OCI-M2 (cell line): ENCODE measurements around the gene NOL12.

Source experiments
- DNase-seq: peaks from one replicate; lab custom pipeline; 2025; ENCODE audit not compliant: unreplicated experiment; lab: John Stamatoyannopoulos, UW

The NOL12 gene

DNA sequence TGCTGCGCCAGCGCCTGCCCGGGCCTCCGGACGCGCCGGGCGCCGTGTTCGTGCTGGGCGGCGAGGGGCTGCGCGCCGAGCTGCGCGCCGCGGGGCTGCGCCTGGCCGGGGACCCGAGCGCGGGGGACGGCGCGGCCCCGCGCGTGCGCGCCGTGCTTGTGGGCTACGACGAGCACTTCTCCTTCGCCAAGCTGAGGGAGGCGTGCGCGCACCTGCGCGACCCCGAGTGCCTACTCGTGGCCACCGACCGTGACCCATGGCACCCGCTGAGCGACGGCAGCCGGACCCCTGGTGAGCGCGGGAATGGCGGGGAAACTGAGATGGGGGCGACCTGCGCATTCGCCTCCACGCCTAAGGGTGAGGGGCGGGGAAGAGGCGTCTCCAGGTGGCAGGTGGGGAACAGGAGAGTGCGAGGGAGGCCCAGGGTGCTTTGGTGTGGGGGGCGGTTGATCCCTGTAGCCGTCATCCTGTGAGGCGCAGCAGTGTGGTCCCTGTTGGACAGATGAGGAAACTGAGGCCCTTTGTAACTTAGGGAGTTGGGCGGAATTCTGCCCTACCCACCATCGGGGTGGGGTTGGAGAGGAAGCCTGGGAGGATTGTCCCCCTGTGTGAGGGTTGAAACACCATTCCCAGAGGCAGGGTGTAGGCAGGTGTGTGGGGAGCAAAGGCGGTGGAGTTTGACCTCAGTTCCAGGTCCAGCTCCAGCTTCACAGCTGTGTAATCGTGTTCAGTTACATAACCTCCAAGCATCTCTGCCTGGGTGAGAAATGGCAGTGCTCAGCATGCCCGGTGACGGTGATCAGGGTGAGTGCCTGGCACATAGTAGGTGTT lies 26.9 kb upstream of the NOL12 start:
- no peak for DNase-seq

DNA sequence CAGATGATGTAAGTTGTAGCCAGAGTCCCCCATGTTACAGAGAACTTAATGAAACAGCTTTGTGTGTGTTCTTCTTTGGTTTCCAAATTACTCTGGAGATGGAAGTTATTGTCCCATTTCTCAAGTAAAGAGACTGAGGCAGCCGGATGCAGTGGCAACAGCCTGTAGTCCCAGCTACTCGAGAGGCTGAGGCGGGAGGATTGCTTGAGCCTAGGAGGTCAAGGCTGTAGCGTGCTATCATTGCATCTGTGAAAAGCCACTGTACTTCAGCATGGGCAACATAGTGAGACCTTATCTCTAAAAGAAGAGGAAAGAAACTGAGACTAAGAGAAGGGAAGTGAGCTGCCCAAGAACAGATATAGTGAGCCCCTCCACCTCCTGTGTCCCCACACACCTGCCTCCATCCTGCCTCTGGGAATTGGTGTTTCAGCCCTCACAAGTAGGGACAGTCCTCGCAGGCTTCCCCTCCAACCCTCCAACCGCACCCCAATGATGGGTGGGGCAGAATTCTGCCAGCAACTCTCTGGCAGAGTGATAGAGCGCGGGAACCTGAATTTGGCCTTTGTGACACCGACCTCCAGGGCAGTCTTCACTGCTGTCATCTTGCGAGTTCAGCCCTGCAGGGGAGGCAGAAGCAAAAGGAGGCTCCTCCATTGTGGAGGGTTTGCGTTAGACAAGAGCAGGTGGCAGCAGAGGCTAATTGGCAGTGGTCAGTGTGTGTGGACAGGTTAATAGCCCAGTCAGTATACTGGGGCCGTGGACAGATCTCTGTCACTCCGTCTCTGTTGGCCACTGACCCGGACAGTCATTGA lies 26.0 kb upstream of the NOL12 start:
- DNase-seq, result no peak

DNA sequence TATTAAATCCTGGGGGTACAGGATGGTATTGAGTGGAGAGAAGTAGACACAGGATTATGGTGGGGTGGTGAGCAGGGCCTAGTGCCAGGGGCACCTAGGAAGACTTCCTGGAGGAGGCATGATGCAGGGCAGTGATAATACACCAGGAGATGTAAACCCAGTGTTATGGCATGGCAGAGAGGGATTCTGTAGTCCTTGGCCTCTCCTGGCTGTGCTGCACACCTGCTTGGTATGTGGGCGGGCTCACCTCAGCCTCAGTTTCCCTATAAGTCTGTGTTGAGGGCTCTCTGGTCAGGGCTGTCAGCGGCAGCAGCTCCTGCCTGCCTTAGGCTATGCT lies 25.5 kb upstream of the NOL12 start:
- no peak for DNase-seq

DNA sequence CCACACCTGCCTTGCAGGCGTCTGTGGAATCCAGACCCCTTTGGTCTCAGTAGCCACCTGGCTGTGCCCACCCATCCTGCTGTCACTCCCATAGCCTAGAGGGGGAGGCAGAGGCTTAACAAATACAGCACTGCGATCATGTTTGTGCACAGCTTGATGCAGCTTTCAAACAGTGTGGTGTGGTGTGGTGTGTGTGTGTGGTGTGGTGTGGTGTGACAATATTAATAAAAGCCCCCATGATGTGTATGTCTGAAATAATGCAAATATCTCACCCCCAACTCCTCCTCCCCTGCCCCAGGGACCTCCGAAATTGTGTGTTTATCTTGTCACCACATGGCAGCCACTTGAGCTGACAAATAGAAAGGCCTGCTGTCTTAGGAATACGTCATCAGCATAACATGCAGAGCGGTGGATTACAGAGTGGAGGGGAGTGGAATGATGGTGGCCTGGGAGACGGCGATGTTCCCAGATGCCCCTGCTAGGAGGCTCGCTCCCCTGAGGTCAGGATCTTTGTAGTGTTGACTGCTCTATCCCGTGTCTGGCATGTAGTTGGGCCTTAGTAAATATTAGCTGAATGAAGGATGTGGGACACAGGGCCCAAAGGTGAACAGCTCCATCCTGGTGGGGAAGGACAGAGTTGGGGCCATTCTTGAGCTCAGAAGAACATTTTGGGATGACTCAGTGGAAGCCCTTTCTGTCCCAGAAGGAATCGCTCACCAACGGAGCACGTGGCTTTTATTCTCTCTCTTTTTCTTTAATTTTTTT lies 24.8 kb upstream of the NOL12 start:
- no peak for DNase-seq

DNA sequence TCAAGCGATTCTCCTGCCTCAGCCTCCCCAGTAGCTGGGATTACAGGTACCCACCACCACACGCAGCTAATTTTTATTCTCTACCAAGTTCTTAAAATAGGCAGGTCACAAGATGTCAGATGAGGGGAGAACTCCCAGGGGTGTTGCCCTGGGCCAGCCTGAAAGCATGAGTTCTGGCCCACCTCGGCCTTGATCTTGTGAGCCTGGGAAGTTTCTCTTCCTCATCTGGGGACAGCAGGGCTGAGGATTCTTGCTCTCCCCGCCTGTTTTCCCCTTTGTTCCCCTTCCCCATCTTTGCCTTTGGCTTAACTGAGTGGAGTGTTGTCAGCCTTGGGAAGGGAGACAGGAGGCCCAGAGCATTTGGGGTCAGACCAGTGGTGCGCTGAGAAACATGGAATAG lies 24.1 kb upstream of the NOL12 start:
- no peak for DNase-seq

DNA sequence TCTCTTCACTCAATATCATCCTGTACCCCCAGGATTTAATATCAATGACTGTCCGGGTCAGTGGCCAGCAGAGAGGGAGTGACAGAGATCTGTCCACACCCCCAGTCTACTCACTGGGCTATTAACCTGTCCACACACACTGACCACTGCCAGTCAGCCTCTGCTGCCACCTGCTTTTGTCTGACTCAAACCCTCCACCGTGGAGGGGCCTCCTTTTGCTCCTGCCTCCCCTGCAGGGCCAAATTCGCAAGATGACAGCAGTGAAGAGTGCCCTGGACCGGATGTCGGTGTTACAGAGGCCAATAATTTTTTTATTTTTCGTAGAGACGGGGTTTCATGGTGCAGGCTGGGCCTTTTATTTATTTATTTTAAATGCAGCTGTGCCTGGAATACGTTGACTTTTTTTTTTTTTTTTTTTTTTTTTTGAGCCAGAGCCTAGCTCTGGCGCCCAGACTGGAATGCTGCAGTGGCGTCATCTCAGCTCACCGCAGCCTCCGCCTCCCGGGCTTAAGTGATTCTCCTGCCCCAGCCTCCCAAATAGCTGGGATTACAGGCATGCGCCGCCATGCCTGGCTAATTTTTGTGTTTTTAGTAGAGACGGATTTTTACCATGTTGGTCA lies 22.5 kb upstream of the NOL12 start:
- no peak for DNase-seq

DNA sequence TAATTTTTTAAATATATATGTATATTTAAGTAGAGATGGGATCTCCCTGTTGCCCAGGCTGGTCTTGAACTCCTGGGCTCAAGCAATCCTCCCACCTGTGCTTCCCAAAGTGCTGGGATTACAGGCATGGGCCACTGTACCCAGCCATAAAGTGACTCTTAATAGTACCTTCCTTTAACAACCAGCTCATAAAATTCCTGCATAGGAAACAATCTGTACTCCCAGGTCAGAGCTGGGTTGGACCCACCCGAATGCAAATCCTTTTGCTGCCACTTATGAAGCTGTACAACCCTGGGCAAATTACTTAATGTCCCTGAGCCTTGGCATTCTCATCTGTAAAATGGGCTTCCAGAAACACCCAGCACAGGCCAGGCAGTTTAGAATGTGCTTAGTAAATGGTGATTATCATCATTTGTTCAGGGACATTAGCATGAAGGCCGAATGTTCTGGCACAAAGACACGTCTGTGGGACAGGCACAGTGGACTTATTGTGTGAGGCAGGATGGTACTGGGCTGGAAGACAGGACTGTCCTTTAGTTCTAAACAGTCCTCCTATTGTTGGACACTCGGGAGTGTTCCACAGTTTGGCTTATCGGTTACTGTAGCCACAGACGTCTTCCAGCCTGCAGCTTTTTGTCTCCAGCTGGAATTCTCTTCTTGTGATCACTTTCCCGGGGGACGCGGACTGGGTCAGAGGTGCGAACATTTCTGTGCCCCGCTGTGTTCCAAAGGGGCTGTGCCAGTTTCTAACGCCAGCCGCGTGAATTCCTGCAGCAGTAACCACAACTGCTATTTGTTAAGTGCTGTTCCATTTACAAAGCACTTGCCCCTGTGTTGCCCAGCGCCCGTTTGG lies 21.7 kb upstream of the NOL12 start:
- DNase-seq, result no peak

DNA sequence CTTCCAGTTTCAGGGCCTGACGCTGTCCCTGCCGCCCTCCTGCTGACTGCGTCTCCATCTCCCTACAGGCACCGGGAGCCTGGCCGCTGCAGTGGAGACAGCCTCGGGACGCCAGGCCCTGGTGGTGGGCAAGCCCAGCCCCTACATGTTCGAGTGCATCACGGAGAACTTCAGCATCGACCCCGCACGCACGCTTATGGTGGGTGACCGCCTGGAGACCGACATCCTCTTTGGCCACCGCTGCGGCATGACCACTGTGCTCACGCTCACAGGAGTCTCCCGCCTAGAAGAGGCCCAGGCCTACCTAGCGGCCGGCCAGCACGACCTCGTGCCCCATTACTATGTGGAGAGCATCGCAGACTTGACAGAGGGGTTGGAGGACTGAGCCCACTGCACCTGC lies 20.7 kb upstream of the NOL12 start:
- no peak for DNase-seq

DNA sequence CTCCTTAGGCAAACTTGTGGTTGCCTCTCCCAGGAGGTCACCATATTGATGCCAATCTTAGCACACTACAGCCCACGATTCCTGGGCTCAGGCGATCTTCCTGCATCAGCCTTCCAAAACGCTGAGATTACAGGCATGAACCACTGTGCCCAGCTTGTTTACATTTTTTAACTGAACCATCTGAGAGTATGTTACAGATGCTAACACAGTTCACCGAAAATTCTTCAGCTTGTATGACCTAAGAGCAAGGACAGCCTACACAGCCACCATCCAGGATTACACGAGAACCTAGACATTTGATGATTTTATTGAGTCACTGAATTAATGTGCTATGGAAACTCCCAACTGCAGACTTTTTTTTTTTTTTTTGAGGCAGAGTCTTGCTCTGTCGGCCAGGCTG lies 16.6 kb upstream of the NOL12 start:
- no peak for DNase-seq

DNA sequence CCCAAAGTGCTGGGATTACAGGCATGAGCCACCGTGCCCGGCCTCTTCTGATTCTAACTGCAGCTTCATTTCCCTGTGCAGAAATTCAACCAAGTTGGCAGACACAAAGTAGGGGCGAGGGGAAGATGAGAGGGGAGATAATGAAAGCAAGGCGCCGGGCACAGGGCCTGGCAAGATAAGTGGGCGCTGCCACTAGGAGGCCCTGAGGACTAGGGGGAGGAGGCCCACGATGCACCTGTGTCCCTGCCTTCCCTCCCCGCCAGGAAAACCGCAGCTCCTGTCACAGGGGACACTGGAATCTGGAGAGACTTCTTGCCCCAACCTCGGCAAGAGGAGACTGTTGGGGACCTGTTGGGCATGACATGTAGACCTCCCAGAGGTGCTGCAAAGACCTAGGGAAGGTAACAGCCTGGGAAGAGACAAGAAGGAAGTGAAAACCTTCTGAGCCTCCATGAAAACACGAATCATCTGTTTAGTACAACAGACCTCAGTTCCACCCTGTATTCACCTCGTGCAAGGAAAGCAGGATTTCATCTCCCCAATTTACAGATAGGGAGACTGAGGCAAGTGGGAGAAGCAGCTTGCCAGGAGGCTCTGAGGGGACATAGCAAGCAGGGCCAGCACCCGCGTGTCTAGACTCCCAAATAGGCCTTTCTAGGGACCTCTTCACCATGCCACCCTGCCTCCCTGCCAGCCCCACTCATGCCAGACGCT lies 13.8 kb upstream of the NOL12 start:
- no peak for DNase-seq

DNA sequence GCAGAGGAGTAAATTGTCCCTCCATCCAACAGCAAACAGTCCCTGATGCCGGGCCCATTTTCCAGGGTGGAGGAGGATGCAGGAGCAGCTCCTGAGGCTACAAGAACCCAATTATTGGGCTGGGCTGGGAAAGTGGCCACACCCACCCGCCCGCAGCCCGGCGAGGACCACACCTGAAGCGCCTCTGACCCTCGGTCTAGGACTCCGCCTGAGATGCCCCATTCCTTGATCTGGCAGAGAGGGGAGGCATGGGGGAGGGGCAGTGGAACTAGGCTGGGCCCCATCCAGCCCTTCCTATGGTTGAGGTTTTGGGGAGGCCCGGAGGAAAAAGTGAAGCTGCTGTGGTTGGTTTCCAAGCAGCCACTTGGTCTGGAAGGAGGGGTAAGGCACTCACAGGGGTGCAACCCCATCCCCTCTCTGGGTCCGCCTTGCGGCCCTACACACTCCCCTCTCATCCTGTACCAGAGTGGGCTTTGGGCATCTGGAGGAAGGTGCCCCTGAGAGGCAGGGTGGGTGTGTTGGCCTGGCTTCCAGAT lies 13.2 kb upstream of the NOL12 start:
- no peak for DNase-seq

DNA sequence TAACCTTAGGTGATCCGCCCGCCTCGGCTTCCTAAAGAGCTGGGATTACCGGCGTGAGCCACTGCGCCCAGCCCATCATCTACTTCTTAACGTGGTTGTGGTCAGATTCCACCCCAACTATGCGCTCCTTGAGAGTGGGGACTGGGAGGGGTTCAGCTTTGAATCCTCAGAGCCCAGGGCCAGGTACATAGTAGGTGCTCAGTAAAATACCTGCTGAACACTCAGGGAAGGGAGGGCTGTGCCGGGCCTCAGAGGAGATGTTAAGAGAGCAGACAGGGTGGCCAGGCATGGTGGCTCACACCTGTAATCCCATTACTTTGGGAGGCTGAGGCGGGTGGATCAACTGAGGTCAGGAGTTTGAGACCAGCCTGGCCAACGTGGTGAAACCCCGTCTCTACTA lies 11.9 kb upstream of the NOL12 start:
- no peak for DNase-seq

DNA sequence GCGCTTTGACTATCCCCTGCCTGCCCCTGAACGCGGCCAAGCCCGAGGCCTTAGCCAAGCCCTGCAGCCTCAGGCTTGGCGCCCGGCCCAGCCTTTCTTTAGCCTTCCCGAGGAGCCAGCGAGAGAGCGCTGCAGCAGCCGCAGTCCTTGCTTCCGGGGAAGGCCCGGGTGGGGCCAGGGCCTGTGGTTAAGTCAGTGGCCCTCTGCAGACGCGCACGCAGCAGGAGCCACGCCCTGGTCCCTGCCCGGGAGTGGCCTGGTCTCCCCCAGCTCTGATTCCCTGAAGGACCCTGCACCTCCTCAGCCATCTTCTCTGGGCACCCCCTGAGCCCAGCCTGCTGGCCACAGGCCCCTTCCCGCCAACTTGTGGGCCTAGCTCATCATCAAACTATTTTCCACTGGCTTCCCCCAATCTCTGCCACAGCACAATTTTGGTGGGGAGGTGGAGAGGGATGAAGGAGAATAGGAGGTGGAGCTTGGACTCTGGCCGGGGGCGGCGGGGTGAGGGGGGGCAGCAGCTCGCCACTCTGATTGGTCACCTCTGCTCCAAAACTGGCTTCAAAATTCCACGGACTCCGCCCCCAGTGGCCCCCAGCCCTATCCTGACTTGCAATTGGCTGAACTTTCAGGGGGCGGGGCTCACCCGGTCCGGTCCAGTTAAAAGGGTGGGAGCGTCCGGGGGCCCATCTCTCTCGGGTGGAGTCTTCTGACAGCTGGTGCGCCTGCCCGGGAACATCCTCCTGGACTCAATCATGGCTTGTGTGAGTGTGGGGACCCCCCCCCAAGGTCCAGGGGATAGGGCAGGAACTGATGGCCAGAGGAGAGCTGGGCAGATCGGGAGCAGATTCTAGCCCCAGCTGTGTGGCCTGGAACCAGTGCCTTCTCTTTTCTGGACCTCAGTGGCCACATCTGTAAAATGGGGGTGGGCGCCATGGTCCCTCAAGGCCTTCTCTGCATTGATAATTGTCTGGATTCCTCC lies 10.9 kb upstream of the NOL12 start, which contains the start of gene LGALS1:
Gene LGALS1 (plus strand): TSS at position 686 of the 979 bp plus-strand sequence. CDS start 67 bp downstream, at position 753.
- no peak for DNase-seq

DNA sequence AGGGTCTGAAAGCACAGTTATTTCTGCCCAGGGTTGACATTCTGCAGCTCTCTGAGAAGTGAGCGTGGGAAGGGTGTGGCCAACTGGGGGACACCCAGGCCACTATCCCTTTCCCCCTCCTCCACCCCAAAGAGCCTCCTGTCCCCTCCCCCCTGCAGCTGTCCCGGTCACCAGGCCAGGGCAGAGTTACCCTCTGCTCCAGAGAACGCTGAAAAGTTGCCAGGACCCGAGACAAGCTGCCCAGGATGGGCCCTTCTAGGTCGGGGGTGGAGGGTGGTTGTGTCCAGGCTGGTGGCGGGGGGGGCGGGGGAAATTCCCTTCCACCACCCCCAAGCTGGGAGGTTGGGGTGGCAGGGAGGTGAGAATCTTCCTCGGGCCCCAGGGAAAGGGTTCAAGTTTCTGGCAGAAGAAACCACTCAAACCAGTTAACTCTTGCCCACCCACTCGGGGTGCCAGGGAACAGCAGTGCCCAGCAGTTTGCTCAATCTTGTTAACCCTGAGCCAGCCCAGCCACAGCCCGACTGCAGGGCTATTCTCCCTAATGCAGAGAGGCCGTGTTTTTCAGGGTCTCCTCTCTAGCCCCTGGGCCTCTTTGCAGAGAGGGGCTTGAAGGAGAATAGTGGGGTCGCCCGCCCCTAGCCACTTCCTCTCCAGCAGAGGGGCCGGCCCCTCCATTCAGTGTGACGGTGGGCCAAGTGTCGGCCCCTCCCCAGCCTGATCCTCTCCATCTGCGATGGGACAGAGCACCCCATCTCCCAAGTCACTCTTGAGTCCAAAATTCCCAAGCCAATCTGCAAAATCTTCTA lies 10.0 kb upstream of the NOL12 start:
- DNase-seq, result no peak

DNA sequence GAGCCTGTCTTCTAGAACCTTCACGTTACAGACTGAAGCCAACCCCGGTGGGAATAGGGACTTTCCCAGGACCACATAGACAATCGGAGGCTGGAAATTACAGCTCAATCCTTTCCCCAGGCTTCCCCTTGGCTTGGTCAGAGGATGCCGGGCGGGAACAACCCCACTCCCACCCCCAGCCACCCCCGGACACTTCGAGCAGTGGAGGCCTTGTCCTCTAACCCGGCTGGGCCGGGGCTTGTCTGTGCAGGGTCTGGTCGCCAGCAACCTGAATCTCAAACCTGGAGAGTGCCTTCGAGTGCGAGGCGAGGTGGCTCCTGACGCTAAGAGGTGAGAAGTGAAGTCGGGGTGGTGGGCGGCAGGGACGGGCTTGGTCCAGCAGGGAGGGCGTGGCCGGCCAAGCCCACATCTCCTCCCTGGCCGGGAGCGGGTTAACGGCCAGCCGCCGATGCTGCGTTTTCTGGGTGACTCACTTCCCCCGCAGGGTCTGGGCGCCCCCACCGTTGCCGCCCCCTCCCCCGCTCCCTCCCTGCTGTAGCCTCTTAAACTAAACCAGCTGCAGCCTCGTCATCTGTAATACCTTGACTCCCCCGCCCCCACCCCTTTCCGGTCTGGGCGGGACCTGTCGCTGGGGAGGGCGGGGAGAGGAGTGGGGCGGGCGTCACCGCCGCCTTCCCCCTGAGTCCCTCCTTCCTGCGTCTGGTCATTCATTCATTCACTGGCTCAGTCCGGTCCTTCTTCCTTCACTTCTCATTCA lies 9.2 kb upstream of the NOL12 start:
- peak; percentile 70 for DNase-seq

DNA sequence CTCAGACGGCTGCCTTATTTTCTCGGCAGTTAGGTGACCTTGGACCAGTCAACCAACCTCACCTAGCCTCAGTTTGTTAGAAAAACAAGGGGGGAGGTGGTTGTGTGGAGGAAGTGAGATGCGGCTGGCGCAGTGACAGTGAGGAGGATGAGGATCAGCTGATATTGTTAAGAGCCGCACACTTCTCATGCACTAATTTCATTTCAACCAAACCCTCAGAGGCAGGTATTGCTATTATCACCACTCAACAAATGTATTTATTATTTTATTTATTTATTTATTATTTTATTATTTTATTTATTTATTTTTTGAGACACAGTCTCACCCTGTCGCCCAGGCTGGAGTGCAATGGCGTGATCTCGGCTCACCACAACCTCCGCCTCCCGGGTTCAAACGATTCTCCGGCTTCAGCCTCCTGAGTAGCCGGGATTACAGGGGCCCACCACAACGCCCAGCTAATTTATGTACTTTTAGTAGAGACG lies 8.6 kb upstream of the NOL12 start:
- no peak for DNase-seq

DNA sequence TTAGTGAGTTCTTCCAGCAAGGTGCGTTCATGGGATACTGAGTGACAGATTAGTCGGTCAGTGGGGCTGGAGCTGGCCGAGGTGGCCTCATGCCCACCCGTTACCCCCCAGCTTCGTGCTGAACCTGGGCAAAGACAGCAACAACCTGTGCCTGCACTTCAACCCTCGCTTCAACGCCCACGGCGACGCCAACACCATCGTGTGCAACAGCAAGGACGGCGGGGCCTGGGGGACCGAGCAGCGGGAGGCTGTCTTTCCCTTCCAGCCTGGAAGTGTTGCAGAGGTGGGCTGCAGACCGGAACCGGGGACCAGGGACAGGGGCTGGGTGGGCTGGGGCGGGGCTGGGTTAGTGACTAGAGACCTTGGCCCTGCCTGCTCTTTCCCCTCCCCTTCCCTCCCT lies 7.8 kb upstream of the NOL12 start:
- DNase-seq, result no peak
